ENCODE results near the gene SETX. TPM values are rescaled to one million over a fixed set of nuclear protein-coding genes. Genes with fewer than 3 reads are reported as not detected.
"Not testable (repeated sequence)": the region's sequence is repeated elsewhere in the genome, so short reads cannot be mapped to it uniquely, and the experiment has no call there.

The SETX gene
- total RNA-seq, 2 donors from 2014 or later: 39.9 to 41.3 TPM

DNA sequence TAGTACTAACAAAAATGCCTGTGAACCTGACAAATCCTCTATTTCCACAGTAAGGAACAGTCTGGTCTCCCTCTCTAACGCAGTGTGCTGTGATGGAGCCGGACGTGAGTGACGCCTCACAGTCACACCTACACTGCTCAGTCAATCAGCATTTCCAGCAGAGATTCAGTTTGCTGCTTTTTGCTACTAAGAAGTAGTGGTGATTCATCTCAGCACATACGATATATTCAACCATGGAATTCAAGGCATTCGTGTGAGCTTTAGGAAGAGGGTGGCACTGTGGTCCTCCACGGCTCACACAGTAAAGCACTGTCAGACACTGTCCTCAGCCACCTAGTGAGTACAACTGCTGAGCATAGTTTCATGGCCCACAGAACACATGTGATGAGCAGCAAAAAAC lies 70.9 kb downstream of the SETX start:
- no peaks in the 10 kb centered on the region for H3K27me3 Mint-ChIP-seq
- peak overlapping the region; percentile 55 for H3K27ac Mint-ChIP-seq
- H3K36me3 Mint-ChIP-seq (ENCODE audit: low read depth): peaks cover 100% of the 10 kb centered on the region
- H3K4me3 Mint-ChIP-seq: no peak overlapping the region
- peaks cover 4% of the 10 kb centered on the region for H3K4me1 Mint-ChIP-seq
- H3K9me3 Mint-ChIP-seq: no peaks in the 10 kb centered on the region
- peak; percentile 28 for ATAC-seq (replicated peaks)

DNA sequence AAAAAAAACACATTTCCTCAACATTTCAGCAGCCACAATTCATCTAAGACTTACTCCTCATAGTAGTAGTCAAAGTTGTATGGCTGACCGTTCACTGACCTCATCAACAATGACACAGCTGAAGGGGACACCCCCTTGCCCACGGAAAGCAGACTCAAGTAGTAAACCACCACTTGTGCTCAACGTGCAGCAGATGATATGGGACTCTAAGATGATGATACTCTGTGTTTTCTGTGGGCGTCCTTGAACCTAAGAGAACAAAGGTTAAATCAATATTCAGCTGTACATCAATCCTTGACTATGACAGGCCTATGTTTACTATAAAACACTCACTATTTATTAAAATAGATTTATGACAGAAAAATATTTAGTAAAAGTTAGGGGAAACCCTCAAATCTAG lies 71.6 kb downstream of the SETX start:
- Mint-ChIP-seq H3K9me3 (no peaks in the 10 kb centered on the region), H3K36me3 (ENCODE audit: low read depth) (peaks cover 100% of the 10 kb centered on the region), H3K27ac (peak overlapping the region; percentile 55), H3K4me3 (no peak overlapping the region), H3K27me3 (no peaks in the 10 kb centered on the region), H3K4me1 (no peaks in the 10 kb centered on the region)
- ATAC-seq (replicated peaks): peak; percentile 99

DNA sequence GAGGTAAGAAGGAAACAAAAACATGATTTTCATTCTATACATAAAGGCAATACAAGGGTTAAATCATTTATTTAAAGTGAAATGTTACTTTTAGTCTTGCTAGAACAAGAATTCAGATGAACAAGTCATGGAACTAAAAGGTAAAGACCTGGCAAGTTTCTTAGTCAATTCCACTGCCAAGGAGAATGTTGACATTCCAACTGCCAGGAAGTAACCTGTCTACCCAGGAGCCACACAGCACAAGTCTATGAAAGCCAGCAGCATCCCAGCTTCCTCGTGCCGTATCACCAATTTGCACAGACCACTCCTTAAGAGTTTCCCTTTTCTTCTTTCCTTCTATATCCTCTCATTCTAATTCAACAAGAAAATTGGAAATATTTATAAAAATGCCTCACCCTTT lies 79.9 kb downstream of the SETX start:
- no peak overlapping the region for H3K27ac Mint-ChIP-seq

DNA sequence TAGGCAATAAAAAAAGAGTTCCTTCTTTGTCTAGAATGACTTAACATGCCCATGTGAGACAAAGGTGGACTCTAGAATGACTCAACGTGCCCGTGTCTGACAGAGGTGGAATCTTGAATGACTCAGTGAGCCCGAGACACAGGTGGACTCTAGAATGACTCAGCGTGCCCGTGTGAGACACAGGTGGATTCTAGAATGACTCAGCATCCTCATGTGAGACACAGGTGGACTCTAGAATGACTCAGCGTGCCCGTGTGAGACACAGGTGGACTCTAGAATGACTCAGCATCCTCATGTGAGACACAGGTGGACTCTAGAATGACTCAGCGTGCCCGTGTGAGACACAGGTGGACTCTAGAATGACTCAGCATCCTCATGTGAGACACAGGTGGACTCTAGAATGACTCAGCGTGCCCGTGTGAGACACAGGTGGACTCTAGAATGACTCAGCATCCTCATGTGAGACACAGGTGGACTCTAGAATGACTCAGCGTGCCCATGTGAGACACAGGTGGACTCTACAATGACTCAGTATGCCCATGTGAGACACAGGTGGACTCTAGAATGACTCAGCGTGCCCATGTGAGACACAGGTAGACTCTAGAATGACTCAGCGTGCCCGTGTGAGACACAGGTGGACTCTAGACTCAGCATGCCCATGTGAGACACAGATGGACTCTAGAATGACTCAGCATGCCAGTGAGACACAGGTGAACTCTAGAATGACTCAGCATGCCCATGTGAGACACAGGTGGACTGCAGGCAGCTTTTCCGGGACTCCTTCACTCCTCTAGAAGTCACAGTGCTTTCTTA lies 84.9 kb downstream of the SETX start:
- H3K4me3 Mint-ChIP-seq, H3K27me3 Mint-ChIP-seq, H3K9me3 Mint-ChIP-seq, H3K27ac Mint-ChIP-seq, H3K4me1 Mint-ChIP-seq: not testable (repeated sequence)
- ATAC-seq (replicated peaks): peak; percentile 88
- H3K36me3 Mint-ChIP-seq (ENCODE audit: low read depth): peaks cover 98% of the 10 kb centered on the region

More for the DNA sequence above, 79.9 kb downstream of the SETX start:
- Mint-ChIP-seq H3K9me3 (no peaks in the 10 kb centered on the region), H3K4me3 (no peak overlapping the region), H3K36me3 (ENCODE audit: low read depth) (peaks cover 98% of the 10 kb centered on the region), H3K4me1 (no peaks in the 10 kb centered on the region), H3K27me3 (no peaks in the 10 kb centered on the region)
- ATAC-seq (replicated peaks): no peak

DNA sequence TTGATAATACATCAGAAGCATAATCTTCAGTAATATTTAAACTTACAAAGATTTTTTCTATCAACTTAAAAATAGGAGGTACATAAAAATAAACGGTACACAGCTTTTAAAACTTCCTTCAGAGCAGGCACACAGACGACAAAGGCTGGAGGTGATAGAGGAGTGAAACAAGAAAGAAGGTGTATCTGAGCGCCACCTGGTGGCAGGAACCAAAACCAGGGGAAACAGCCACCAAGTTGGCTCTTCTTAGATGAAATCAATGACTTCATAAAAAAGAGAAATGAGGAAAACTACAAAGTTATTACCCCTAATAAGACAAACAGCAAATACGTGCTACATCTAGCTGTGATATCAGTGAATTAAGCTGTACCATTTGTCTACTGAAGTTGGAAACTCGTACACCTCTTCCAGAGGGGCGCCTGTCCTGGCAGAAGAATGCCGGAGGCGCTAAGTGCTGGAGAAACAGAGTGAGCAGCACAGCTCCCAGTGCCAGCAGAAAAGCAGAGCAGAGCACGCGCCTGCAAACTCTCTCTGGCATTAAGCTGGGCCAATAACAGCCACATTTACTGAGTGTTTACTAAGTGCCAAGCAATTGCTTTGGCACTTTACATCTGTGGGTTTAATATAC lies 85.9 kb downstream of the SETX start:
- peak; percentile 60 for ATAC-seq (replicated peaks)
- no peaks in the 10 kb centered on the region for H3K4me1 Mint-ChIP-seq
- peak overlapping the region; percentile 71 for H3K27ac Mint-ChIP-seq
- no peak overlapping the region for H3K4me3 Mint-ChIP-seq
- no peaks in the 10 kb centered on the region for H3K27me3 Mint-ChIP-seq
- peaks cover 98% of the 10 kb centered on the region for H3K36me3 Mint-ChIP-seq (ENCODE audit: low read depth)
- no peaks in the 10 kb centered on the region for H3K9me3 Mint-ChIP-seq

DNA sequence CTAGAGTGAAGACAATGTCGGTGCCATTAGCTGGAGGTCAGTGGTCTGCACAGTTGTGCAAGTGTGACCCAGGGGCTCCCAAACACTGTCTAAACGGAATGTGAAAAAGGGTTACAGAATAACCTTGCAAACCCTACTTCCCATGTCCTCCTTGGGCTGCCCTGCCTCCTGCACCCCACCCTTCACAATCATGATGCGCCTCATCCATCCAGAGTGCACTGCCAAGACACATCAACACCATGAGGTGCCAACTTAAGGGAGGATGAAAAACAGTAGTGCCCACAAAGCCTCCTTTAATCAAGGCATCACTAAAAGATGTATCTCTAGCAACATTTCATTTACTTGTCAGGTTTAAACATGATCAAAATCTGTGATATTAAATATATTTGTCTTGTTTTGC lies 87.1 kb downstream of the SETX start:
- H3K27ac Mint-ChIP-seq: peak overlapping the region; percentile 71
- H3K4me3 Mint-ChIP-seq: no peak overlapping the region
- no peaks in the 10 kb centered on the region for H3K9me3 Mint-ChIP-seq
- ATAC-seq (replicated peaks): no peak
- peaks cover 98% of the 10 kb centered on the region for H3K36me3 Mint-ChIP-seq (ENCODE audit: low read depth)
- H3K4me1 Mint-ChIP-seq: no peaks in the 10 kb centered on the region
- no peaks in the 10 kb centered on the region for H3K27me3 Mint-ChIP-seq

DNA sequence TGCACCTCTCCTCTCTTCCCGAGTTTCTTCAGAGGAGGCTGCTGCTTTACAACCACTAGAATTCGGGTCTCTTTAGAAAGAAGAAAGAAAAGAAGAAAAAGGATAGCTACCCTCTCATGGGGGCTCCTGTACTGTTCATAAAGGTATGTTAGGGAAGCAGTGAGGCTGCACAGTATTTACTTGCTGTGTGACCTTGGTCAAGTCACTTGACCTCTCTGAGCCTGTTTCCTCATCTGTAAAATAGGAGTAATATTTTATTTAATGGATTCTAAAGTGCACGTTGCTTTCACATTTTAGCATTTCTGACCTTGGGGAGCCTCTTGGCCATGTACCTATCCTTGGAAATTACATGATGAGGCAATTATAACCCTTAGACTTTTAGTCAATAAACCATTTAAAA lies 88.8 kb downstream of the SETX start:
- H3K4me3 Mint-ChIP-seq: no peak overlapping the region
- no peaks in the 10 kb centered on the region for H3K4me1 Mint-ChIP-seq
- H3K9me3 Mint-ChIP-seq: no peaks in the 10 kb centered on the region
- H3K27ac Mint-ChIP-seq: no peak overlapping the region
- no peak for ATAC-seq (replicated peaks)
- H3K36me3 Mint-ChIP-seq (ENCODE audit: low read depth): peaks cover 98% of the 10 kb centered on the region
- no peaks in the 10 kb centered on the region for H3K27me3 Mint-ChIP-seq

DNA sequence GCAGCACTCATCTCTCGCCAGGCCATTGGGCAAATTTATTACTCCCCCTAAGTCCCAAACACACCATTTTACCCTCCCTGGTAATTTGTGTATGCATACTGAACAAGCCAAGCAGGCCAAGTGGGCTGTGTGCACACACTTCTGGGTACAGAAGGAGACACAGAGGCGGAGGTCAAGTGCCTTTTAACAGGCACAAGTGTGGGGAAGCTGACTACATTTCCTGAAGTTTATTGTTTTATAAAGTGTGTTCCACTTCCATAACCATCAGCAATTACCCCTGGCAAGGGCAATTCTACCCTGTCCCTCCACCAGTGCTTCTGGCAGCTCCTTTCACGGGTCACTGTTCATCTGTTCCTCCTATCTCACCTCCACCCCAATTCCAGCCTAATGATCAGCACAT lies 93.9 kb downstream of the SETX start:
- Mint-ChIP-seq H3K27ac (no peak overlapping the region), H3K4me1 (no peaks in the 10 kb centered on the region), H3K9me3 (no peaks in the 10 kb centered on the region), H3K4me3 (no peak overlapping the region), H3K36me3 (ENCODE audit: low read depth) (peaks cover 51% of the 10 kb centered on the region), H3K27me3 (no peaks in the 10 kb centered on the region)
- no peak for ATAC-seq (replicated peaks)

DNA sequence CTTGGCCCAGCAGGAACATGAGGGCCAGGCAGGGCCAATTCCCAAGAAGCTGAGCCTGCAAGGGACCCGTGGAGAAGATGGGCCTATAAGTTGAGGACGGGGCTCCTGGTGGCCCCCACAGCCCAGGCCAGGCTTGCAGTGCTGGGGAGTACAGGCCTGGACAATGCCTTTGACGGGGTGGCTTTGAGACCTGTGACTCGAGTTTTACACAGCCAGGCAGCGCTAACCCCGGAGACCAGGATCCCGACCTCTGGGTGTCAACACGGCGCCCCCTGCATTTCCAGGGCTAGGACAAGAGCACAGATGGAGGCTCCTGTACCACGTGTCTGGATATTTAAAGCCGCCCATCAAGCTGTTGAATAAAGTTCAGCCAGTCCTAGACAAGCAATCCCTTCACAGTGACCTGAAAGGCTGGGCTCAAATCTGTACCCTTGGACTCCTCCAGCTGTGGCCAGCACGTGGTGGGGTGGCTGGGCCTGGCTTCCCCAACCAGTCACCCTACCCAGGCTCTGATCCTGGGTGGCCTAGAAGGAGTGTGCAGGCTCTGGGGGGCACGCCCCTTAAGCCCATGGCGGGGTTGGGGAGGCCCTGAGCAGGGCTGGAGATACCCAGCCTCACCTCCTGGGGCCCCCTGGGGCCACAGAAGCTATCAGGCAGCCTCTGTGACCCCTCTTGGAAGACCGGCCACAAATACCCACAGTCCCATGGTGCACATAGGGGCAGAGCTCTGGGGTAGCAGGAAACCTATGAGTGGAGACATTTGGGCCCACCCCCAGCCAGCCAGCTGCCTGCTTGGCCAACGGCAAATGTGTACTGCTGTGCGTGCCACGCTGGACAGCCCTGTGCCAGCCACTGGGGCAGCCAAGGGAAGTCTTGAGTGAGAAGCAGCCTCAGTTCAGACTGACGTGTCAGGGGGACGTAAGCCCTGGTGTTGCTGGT lies 104.2 kb downstream of the SETX start:
- Mint-ChIP-seq H3K9me3 (no peaks in the 10 kb centered on the region), H3K36me3 (ENCODE audit: low read depth) (no peaks in the 10 kb centered on the region), H3K27ac (no peak overlapping the region), H3K4me1 (no peaks in the 10 kb centered on the region), H3K4me3 (no peak overlapping the region), H3K27me3 (no peaks in the 10 kb centered on the region)
- no peak for ATAC-seq (replicated peaks)

DNA sequence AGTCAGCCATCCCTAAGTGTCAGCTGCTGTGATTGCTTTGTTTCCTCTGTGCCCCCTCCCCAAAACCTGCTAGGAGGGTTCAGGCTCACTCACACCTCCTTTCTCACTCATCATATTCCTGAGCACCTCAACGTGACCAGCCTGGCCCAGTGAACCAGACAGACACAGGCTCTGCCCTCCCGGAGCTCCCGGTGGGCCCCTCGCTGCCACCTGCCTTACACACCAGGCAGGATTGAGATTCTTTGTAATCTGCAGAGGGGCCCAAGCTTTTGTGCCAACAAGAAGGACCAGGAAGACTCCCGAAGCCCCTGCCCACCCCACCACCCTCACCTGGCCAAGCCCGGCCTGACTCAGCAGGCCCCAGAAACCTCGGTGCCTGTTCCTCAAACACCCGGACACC lies 105.1 kb downstream of the SETX start:
- Mint-ChIP-seq H3K9me3 (no peaks in the 10 kb centered on the region), H3K36me3 (ENCODE audit: low read depth) (no peaks in the 10 kb centered on the region), H3K27me3 (no peaks in the 10 kb centered on the region), H3K4me3 (no peak overlapping the region), H3K27ac (no peak overlapping the region), H3K4me1 (no peaks in the 10 kb centered on the region)
- ATAC-seq (replicated peaks): no peak

DNA sequence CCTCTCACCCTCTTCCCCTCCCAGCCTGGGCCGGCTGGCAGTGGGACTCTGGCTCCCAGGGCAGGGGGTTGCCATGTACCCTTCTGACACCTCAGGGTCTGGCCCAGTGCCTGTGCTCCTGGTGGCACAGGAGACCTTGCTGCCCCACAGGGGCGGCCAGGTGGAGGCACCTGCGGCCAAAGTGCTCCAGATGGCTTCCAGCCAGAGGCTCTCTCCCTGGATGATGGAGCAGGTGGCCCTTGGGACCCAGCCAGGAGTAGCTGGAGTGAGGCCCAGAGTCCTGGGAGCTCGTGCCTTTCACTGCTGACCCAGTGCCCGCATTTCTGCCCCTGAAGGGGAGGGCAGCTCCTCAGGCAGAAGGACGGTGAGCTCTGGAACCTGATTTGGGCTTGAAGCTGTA lies 105.7 kb downstream of the SETX start:
- H3K27me3 Mint-ChIP-seq: no peaks in the 10 kb centered on the region
- no peaks in the 10 kb centered on the region for H3K36me3 Mint-ChIP-seq (ENCODE audit: low read depth)
- H3K4me3 Mint-ChIP-seq: no peak overlapping the region
- H3K9me3 Mint-ChIP-seq: no peaks in the 10 kb centered on the region
- no peak overlapping the region for H3K27ac Mint-ChIP-seq
- ATAC-seq (replicated peaks): no peak
- H3K4me1 Mint-ChIP-seq: no peaks in the 10 kb centered on the region

DNA sequence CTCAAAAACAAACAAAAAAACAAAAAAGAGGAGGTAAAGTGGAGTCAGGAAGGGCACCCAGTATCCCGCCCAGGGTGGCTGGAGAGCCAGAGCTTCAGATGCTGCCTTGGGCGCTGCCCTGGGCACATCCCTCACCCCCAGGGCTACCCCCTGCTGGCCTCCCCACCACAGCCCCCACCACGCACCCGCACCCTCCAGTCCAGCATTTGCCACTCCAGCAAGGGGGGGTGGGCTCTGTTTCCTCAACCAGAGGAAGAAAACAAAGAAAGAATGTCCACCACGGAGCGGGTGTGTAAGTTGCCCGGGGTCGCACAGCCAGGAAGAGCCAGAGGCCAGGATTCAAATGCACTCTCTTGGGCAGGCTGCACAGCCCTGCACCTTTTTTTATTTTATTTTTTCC lies 106.8 kb downstream of the SETX start:
- H3K9me3 Mint-ChIP-seq: no peaks in the 10 kb centered on the region

DNA sequence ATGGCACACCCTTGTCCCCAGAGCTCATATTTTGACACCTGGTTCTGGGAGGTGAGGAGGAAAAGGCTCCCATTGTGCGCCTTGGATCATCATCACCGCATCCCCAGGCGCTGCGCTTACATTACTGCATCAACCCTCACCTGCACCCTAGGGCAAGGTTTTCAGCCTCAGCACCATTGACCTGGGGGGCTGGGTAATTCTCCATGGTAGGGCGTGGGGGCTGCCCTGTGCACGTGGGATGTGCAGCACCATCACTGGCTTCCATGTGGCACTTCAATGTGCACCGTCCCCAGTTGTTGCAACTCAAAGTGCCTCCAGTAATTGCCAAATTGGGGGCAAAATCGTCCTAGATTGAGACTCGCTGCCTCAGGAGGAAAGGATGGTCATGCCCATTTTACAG lies 109.3 kb downstream of the SETX start:
- no peak overlapping the region for H3K4me3 Mint-ChIP-seq

More for the DNA sequence above, 106.8 kb downstream of the SETX start:
- H3K4me3 Mint-ChIP-seq: no peak overlapping the region
- H3K27ac Mint-ChIP-seq: no peak overlapping the region
- no peaks in the 10 kb centered on the region for H3K27me3 Mint-ChIP-seq
- H3K36me3 Mint-ChIP-seq (ENCODE audit: low read depth): no peaks in the 10 kb centered on the region
- ATAC-seq (replicated peaks): no peak
- no peaks in the 10 kb centered on the region for H3K4me1 Mint-ChIP-seq

DNA sequence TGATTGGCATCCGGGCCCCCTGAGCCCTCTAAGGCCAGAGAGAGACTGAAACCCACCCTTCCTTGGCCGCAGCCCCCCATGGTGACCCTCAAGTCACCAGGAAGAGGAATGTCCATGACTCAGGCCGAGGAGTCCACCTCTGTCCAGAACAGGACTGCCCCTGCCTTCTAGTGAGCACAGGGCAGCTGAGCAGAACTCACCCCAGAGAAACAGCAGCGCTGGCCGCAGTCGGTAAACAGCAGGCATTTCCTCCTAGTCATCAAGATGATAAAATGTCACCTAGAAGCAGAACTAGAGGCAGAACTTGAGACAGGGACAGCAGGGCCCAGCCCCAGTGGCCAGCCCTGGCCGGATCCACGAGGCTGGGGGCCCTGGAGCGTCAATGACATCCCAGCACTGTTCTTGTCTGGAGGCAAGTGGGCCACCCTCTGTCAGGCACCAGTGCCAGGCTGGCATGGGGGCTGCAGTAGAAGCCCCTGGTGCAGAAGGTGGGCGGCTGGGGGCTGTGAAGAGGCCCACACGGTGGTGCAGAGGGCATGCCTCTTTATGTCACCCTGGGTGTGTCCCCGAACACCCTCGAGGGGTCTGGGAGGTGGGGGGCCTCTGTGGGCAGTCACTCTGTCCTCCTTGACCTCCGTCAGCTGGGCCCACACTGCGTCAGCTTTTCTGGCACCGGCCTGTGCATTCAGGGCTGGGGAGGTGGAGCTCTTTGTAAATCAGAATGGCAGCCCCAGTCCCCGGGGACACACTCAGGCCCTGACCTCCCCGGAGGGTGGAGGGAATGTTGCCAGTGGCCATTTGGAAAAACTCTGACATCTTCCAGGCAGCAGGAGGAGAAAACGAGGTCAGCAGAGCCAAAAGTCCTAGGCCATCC lies 110.0 kb downstream of the SETX start:
- H3K4me1 Mint-ChIP-seq: no peaks in the 10 kb centered on the region
- no peaks in the 10 kb centered on the region for H3K27me3 Mint-ChIP-seq
- no peaks in the 10 kb centered on the region for H3K36me3 Mint-ChIP-seq (ENCODE audit: low read depth)
- no peak for ATAC-seq (replicated peaks)
- H3K27ac Mint-ChIP-seq: no peak overlapping the region
- H3K4me3 Mint-ChIP-seq: no peak overlapping the region
- H3K9me3 Mint-ChIP-seq: no peaks in the 10 kb centered on the region

More for the DNA sequence above, 109.3 kb downstream of the SETX start:
- Mint-ChIP-seq H3K4me1 (no peaks in the 10 kb centered on the region), H3K27me3 (no peaks in the 10 kb centered on the region), H3K27ac (no peak overlapping the region), H3K36me3 (ENCODE audit: low read depth) (no peaks in the 10 kb centered on the region), H3K9me3 (no peaks in the 10 kb centered on the region)
- ATAC-seq (replicated peaks): no peak
